Mucosa of gallbladder (tissue), 1 donor: Measurements from ENCODE around the gene NPTN. TPM values are rescaled to one million over a fixed set of nuclear protein-coding genes. Genes with fewer than 3 reads are reported as not detected.

Experiments used
- DNase-seq: peaks from one replicate; pipeline ENCODE4 v3.0.0-alpha.2; 2020; ENCODE audit warnings: low spot score
- total RNA-seq: library from RNA; stranded (reverse); gene quantifications from one replicate; pipeline ENCODE4 v1.2.1, GENCODE V29; 2021
- donor health status: DM: no; HTN: no; CAD: no.

NPTN gene
- total RNA-seq, 1 donor from 2014 or later = 159 TPM

- no peak for DNase-seq
Observed at GRCh38 chr15:73518876-73519733, 114.1 kb downstream of the NPTN start.

DNA sequence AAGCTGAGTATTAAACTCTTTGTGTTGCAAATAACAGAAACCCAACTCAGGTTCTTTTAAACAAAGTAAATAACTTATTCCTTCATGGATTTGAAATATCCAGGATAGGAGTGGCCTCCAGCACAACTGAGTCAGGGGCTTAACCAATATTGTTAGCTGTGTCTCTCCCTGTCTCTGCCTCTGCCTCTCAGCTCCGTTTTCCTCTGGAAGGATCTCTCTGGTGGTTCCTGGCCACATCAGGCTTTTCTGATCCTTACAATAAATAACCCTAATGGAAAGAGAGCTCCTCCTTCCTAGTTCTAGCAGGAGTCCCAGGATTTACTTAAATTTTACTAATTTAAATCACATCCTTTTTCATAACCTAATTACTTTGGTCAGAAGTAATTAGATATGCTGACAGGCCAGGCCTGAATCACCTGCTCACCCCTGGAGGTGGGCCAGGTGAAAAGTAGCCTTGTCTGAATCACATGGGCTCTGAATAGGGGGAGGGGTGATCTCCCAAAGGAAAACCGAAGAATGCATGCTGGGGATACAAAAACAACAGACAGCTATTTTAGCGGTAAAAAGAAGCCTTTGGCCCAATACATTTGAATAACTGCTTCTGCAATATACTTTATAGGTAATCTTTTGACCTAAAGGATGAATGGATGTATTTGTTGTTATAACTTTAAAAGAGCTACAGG lies 114.9 kb downstream of the NPTN start:
- no peak for DNase-seq

DNA sequence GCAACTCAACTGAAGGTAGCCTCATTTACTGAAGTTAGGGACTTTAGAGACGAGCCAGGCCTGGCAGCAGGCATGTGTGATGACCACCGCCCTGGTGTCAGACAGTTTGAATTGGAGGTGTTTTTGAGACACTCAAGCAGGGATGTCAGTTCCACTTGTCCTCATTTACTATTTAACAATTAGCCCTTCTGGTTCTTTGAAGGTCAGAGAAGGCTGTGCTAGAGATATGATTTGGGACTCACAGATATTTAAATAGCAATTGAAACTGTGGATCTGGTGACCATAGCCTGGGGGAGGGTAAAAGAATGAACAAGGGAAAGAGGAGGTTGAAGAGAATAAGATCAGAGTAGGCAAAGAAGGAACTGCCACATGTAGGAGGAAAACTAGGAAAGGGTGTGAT lies 115.6 kb downstream of the NPTN start:
- no peak for DNase-seq

GRCh38 chr15:73515527-73515926 lies 117.7 kb downstream of the NPTN start:
- no peak for DNase-seq

Other genes with a start within 250 kb of the NPTN start
- not detected for gene REC114, start 190.2 kb downstream of the NPTN start, total RNA-seq
- 51.9 TPM for gene CD276, start 51.0 kb upstream of the NPTN start, total RNA-seq
- 13.8 TPM for gene INSYN1, start 120.0 kb upstream of the NPTN start, total RNA-seq
- gene TBC1D21, start 240.2 kb upstream of the NPTN start, total RNA-seq = not detected